HepG2 (cell line): Measurements from ENCODE around the gene SRXN1. TPM values are rescaled to one million over a fixed set of nuclear protein-coding genes. Genes with fewer than 3 reads are reported as not detected.

ENCODE experiments used
- ATAC-seq: fragments of 200-7000 bp; cut with Tn5 transposase; 3 replicates; pipeline ENCODE4 v1.9.1; 2020; ENCODE audit warnings: mild to moderate bottlenecking, moderate library complexity
- BruUV-seq: library from RNA; stranded (reverse); fragments of 400-500 nt; replicated peaks from 2 replicates; lab custom pipeline; 2021; lab: Mats Ljungman, UMichigan
- CTCF ChIA-PET: fragments of 300-600 bp; formaldehyde crosslinking; extraction: SDS; loops from one replicate; lab custom pipeline; 2021; ENCODE audit warnings: low total read pairs, inconsistent platforms, low intra/inter-chr PET ratio; lab: Yijun Ruan, JAX
- POLR2A ChIA-PET: fragments of 350-600 bp; sonication (Branson Sonifier 250); formaldehyde crosslinking; loops from one replicate; lab custom pipeline; 2020; ENCODE audit warnings: antibody characterized with exemption, inconsistent platforms; lab: Yijun Ruan, JAX
- DNase-seq: peaks from one replicate; pipeline ENCODE4 v3.0.0-alpha.2; 2015; ENCODE audit warnings: low spot score
- FAIRE-seq: peaks from 3 replicates; lab custom pipeline; 2011; peaks lifted over from hg19 to GRCh38; lab: Jason Lieb, UNC
- H2AFZ ChIP-seq: one replicate; pipeline ENCODE4 v1.6.1; 2011; ENCODE audit warnings: low read length, inconsistent platforms
- H3K27ac ChIP-seq: fragments of 300-600 bp; 3 replicates; pipeline ENCODE4 v1.8.0; 2011; ENCODE audit warnings: mixed run types, mild to moderate bottlenecking, mixed read lengths, low read length, inconsistent platforms; ENCODE audit not compliant: insufficient read depth; ENCODE audit errors: extremely low read length
- H3K27me3 ChIP-seq, 2 experiments: fragments of 200-600 bp in 1 of 2; 2 replicates in 1 of 2; 3 replicates in 1 of 2; pipeline versions ENCODE4 v1.6.0 to v1.8.0; 2011; ENCODE audit warnings: low read length in 2 of 2, mild to moderate bottlenecking in 2 of 2, moderate library complexity in 2 of 2, inconsistent platforms in 1 of 2; ENCODE audit not compliant: insufficient read depth in 2 of 2, control insufficient read depth in 1 of 2
- H3K36me3 ChIP-seq, 2 experiments: fragments of 200-600 bp in 1 of 2; replicated peaks in 1 of 2; 2 replicates in 1 of 2; 3 replicates in 1 of 2; pipeline versions ENCODE4 v1.5.1 to v1.8.0; 2011; ENCODE audit warnings: low read length in 2 of 2, inconsistent platforms in 1 of 2; ENCODE audit not compliant: insufficient read depth in 2 of 2, control insufficient read depth in 1 of 2
- H3K4me1 ChIP-seq: 2 replicates; pipeline ENCODE4 v1.5.1; 2012; ENCODE audit warnings: low read length, inconsistent platforms; ENCODE audit not compliant: insufficient read depth
- H3K4me2 ChIP-seq: 2 replicates; pipeline ENCODE4 v1.6.0; 2011; ENCODE audit warnings: low read depth, low read length, inconsistent platforms
- H3K4me3 ChIP-seq, 3 experiments: fragments of 200-600 bp in 1 of 3; sonication (generic), shearing (Covaris generic) in 1 of 3; replicated peaks in 1 of 3; 2 replicates each; pipeline ENCODE4 v1.5.1; 2011 to 2016; ENCODE audit warnings: low read length in 3 of 3, inconsistent platforms in 2 of 3, low read depth in 2 of 3, mild to moderate bottlenecking in 2 of 3, control low read depth in 1 of 3, mixed read lengths in 1 of 3; ENCODE audit not compliant: insufficient read depth in 1 of 3
- H3K79me2 ChIP-seq: one replicate; pipeline ENCODE4 v1.6.1; 2011; ENCODE audit warnings: low read length, inconsistent platforms; ENCODE audit not compliant: insufficient read depth
- H3K9ac ChIP-seq: 2 replicates; pipeline ENCODE4 v1.6.0; 2011; ENCODE audit warnings: mild to moderate bottlenecking, low read depth, low read length, inconsistent platforms; ENCODE audit not compliant: insufficient read depth
- H3K9me3 ChIP-seq: 2 replicates; pipeline ENCODE4 v1.5.1; 2012; ENCODE audit warnings: mild to moderate bottlenecking, low read length
- H4K20me1 ChIP-seq: 2 replicates; pipeline ENCODE4 v1.6.0; 2011; ENCODE audit warnings: inconsistent platforms, mild to moderate bottlenecking, low read length, moderate library complexity; ENCODE audit not compliant: insufficient read depth
- FOXM1 ChIP-seq: sonication (generic); formaldehyde crosslinking; IDR thresholded peaks from 2 replicates; pipeline ENCODE4 v1.5.0; 2020; ENCODE audit warnings: missing genetic modification reagents
- GZF1 ChIP-seq: sonication (generic); formaldehyde crosslinking; IDR thresholded peaks from 2 replicates; pipeline ENCODE4 v1.5.1; 2020; ENCODE audit warnings: mild to moderate bottlenecking, missing genetic modification reagents
- HNF4A ChIP-seq: sonication (generic); formaldehyde crosslinking; IDR thresholded peaks from 2 replicates; pipeline ENCODE4 v1.4.0; 2020; ENCODE audit warnings: missing genetic modification reagents
- HNF4G ChIP-seq, 2 experiments: sonication (generic) in 1 of 2; formaldehyde crosslinking in 1 of 2; IDR thresholded peaks; 2 replicates each; pipeline versions ENCODE4 v1.4.0 to v1.6.1; 2011 to 2020; ENCODE audit warnings: borderline replicate concordance in 2 of 2, low read depth in 2 of 2, mild to moderate bottlenecking in 2 of 2, low read length in 1 of 2, missing genetic modification reagents in 1 of 2, moderate library complexity in 1 of 2
- NCOR1 ChIP-seq: fragments of 200-600 bp; sonication (generic); IDR thresholded peaks from 2 replicates; pipeline ENCODE4 v1.7.0; 2017; ENCODE audit warnings: antibody characterized with exemption, low read length, borderline replicate concordance
- NR2C2 ChIP-seq: sonication (generic); formaldehyde crosslinking; IDR thresholded peaks from 2 replicates; pipeline ENCODE4 v1.4.0; 2020; ENCODE audit warnings: missing genetic modification reagents, mild to moderate bottlenecking, moderate library complexity, borderline replicate concordance
- NR2F1 ChIP-seq, 2 experiments: fragments of 450-650 bp in 1 of 2; formaldehyde crosslinking in 1 of 2; IDR thresholded peaks; 2 replicates each; pipeline versions ENCODE4 v1.5.0 to v1.6.1; 2016 to 2020; ENCODE audit warnings: mild to moderate bottlenecking in 1 of 2, missing compliant biosample characterization in 1 of 2, missing genetic modification reagents in 1 of 2, moderate library complexity in 1 of 2
- NR2F6 ChIP-seq, 2 experiments: IDR thresholded peaks; 2 replicates each; pipeline ENCODE4 v1.6.1; 2016; ENCODE audit warnings: antibody characterized with exemption in 1 of 2, mild to moderate bottlenecking in 1 of 2
- ZMYM2 ChIP-seq: sonication (generic); formaldehyde crosslinking; IDR thresholded peaks from 2 replicates; pipeline ENCODE4 v1.8.0; 2022; ENCODE audit warnings: mild to moderate bottlenecking, missing genetic modification reagents
- ZNF333 ChIP-seq: sonication (generic); formaldehyde crosslinking; IDR thresholded peaks from 2 replicates; pipeline ENCODE4 v1.4.0; 2020; ENCODE audit warnings: mild to moderate bottlenecking, missing genetic modification reagents, borderline replicate concordance
- ZNF768 ChIP-seq: sonication (generic); formaldehyde crosslinking; IDR thresholded peaks from 2 replicates; pipeline ENCODE4 v1.4.0; 2020; ENCODE audit warnings: missing genetic modification reagents
- WGBS: methylation state at CpG from one replicate; pipeline ENCODE4 v1.1.6; 2017; ENCODE audit warnings: low lambda C conversion rate; 5-methylcytosine and 5-hydroxymethylcytosine counted together
- in situ Hi-C: cut with HindIII; loops from 2 replicates; pipeline ENCODE4 v1.10.0; 2017; ENCODE audit warnings: low pct_unique_long_range_greater_than_20kb; ENCODE audit not compliant: extremely low pct_ligation_motif_present
- intact Hi-C: fragments of 100-400 bp; cut with micrococcal nuclease; formaldehyde crosslinking; loops from one replicate; pipeline ENCODE4 v1.10.0; 2022; ENCODE audit not compliant: unreplicated experiment
- polyA plus RNA-seq, 8 experiments: library from polyadenylated mRNA; depleted of rRNA in 3 of 8; stranded (reverse) in 7 of 8; unstranded in 1 of 8; fragments of >200 nt; fragmentation: Illumina TruSeq in 4 of 8; extraction: Trizol in 4 of 8; gene quantifications; 2 replicates each; pipeline versions ENCODE4 v1.2.1 to v1.2.3, GENCODE V29; 2011 to 2016; ENCODE audit warnings: low read depth in 4 of 8, missing spikeins in 1 of 8, mixed read lengths in 1 of 8; ENCODE audit not compliant: insufficient read depth in 1 of 8
- total RNA-seq, 5 experiments: library from RNA; depleted of rRNA; stranded (reverse); fragments of >200 nt; fragmentation: Illumina TruSeq; extraction: Trizol; gene quantifications; 2 replicates each; pipeline ENCODE4 v1.2.3, GENCODE V29; 2016; ENCODE audit warnings: low read depth in 1 of 5
- TF ChIP-seq, protein P1 (sequence below): sonication (generic); formaldehyde crosslinking; IDR thresholded peaks from 2 replicates; pipeline ENCODE4 v1.4.0; 2020; ENCODE audit warnings: missing genetic modification reagents, borderline replicate concordance
- TF ChIP-seq, protein P2 (sequence below): sonication (generic); formaldehyde crosslinking; IDR thresholded peaks from 2 replicates; pipeline ENCODE4 v1.5.1; 2020; ENCODE audit warnings: missing genetic modification reagents, mild to moderate bottlenecking, borderline replicate concordance
- TF ChIP-seq, protein P3 (sequence below): sonication (generic); formaldehyde crosslinking; IDR thresholded peaks from 2 replicates; pipeline ENCODE4 v1.5.1; 2020; ENCODE audit warnings: missing genetic modification reagents, mild to moderate bottlenecking, borderline replicate concordance
- TF ChIP-seq, protein P4 (sequence below): sonication (generic); formaldehyde crosslinking; IDR thresholded peaks from 2 replicates; pipeline ENCODE4 v1.4.0; 2020; ENCODE audit warnings: mild to moderate bottlenecking, missing genetic modification reagents

Gene SRXN1
- total and polyA plus RNA-seq, 2 of the 13 experiments (the other 11 are each of a cell fraction or from before 2014, with no cell fraction given) = 29.9 to 87.7 TPM

DNA sequence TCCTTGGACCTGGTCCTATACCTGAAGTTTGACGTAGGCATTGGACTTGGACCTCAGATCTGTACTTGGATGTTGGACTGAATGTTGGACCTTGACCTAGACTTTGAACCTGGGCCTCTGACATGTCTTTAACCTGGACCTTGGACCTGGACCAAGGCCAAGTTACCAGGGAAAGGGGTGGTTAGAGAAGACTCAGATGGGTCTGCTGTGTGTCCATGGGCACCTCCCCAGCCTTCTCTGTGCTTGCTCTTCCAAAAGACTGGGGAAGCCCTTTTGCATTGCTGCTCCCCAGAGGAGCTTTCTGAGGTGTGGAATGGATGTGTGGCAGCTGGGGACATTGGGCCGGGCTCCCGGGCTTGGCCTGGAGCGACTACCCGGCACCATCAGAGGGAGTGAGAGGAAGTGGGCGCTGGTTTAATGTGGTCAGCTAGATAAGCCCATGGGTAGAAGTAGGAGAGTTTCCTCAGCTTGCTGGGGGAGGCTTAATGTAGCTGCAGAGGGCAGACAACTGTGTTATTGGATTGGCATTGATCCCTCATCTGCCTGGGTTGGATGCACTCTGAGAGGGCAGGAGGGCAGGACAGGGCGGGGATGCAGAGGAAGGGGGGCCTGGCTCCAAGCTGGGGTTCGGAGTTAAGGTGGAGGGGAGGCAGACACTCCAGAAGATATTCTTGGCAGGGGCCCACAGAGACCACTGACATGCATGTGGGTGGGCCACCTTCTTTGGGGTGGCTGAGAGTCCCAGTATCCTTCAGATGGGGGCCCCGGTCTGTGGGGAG lies 18.4 kb upstream of the SRXN1 start:
- Histone ChIP-seq H3K9me3 (no peaks in the 10 kb centered on the region), H2AFZ (no peak overlapping the region), H3K4me1 (peaks cover 11% of the 10 kb centered on the region), H4K20me1 (peaks cover 22% of the 10 kb centered on the region; the same call in 1 of the 2 replicates), H3K36me3 (no peaks in the 10 kb centered on the region), H3K79me2 (no peaks in the 10 kb centered on the region), H3K9ac (no peak overlapping the region), H3K4me3 (no peak overlapping the region), H3K27ac (no peak overlapping the region), H3K4me2 (no peak overlapping the region), H3K27me3 (peaks cover 15 to 64% of the 10 kb centered on the region in 2 experiments; a peak in 4 of 5 replicates)
- intact Hi-C loops = no loop called here
- CTCF ChIA-PET = no interaction called here
- 20% methylated on average over 9 of the region's 9 CpGs for WGBS
- POLR2A ChIA-PET = no interaction called here
- DNase-seq (no peak), FAIRE-seq (no peak), ATAC-seq (no peak)
- BruUV-seq = no TSS peak
- in situ Hi-C loops = no loop called here
- TF ChIP-seq, protein P1, sequence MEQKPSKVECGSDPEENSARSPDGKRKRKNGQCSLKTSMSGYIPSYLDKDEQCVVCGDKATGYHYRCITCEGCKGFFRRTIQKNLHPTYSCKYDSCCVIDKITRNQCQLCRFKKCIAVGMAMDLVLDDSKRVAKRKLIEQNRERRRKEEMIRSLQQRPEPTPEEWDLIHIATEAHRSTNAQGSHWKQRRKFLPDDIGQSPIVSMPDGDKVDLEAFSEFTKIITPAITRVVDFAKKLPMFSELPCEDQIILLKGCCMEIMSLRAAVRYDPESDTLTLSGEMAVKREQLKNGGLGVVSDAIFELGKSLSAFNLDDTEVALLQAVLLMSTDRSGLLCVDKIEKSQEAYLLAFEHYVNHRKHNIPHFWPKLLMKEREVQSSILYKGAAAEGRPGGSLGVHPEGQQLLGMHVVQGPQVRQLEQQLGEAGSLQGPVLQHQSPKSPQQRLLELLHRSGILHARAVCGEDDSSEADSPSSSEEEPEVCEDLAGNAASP (CRISPR knock-in tag) = no peak
- TF ChIP-seq HNF4G (IDR thresholded peaks at IDR 0.05; ENCODE audit: borderline replicate concordance, low read depth, low read length) = peak; percentile 76
- TF ChIP-seq HNF4G (CRISPR knock-in tag; IDR thresholded peaks at IDR 0.05; ENCODE audit: borderline replicate concordance, low read depth) = no peak
- TF ChIP-seq NR2F6 (IDR thresholded peaks at IDR 0.05) = peak; percentile 20; the same call in 1 of the 2 replicates
- no peak for TF ChIP-seq NR2F6 (CRISPR knock-in tag; IDR thresholded peaks at IDR 0.05)
- TF ChIP-seq, protein P2, sequence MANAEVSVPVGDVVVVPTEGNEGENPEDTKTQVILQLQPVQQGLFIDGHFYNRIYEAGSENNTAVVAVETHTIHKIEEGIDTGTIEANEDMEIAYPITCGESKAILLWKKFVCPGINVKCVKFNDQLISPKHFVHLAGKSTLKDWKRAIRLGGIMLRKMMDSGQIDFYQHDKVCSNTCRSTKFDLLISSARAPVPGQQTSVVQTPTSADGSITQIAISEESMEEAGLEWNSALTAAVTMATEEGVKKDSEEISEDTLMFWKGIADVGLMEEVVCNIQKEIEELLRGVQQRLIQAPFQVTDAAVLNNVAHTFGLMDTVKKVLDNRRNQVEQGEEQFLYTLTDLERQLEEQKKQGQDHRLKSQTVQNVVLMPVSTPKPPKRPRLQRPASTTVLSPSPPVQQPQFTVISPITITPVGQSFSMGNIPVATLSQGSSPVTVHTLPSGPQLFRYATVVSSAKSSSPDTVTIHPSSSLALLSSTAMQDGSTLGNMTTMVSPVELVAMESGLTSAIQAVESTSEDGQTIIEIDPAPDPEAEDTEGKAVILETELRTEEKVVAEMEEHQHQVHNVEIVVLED (CRISPR knock-in tag) = no peak
- TF ChIP-seq, protein P3, sequence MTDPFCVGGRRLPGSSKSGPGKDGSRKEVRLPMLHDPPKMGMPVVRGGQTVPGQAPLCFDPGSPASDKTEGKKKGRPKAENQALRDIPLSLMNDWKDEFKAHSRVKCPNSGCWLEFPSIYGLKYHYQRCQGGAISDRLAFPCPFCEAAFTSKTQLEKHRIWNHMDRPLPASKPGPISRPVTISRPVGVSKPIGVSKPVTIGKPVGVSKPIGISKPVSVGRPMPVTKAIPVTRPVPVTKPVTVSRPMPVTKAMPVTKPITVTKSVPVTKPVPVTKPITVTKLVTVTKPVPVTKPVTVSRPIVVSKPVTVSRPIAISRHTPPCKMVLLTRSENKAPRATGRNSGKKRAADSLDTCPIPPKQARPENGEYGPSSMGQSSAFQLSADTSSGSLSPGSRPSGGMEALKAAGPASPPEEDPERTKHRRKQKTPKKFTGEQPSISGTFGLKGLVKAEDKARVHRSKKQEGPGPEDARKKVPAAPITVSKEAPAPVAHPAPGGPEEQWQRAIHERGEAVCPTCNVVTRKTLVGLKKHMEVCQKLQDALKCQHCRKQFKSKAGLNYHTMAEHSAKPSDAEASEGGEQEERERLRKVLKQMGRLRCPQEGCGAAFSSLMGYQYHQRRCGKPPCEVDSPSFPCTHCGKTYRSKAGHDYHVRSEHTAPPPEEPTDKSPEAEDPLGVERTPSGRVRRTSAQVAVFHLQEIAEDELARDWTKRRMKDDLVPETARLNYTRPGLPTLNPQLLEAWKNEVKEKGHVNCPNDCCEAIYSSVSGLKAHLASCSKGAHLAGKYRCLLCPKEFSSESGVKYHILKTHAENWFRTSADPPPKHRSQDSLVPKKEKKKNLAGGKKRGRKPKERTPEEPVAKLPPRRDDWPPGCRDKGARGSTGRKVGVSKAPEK (CRISPR knock-in tag) = no peak
- TF ChIP-seq, protein P4, sequence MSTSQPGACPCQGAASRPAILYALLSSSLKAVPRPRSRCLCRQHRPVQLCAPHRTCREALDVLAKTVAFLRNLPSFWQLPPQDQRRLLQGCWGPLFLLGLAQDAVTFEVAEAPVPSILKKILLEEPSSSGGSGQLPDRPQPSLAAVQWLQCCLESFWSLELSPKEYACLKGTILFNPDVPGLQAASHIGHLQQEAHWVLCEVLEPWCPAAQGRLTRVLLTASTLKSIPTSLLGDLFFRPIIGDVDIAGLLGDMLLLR (CRISPR knock-in tag) = 0 out of 2 replicates have a peak, but pooled peaks have one; percentile 13
- peak in 1 of 2 experiments; percentile 28; a peak in 1 of 4 replicates for TF ChIP-seq NR2F1 (CRISPR knock-in tag; IDR thresholded peaks at IDR 0.05)
- TF ChIP-seq ZNF768 = peak; percentile 91
- TF ChIP-seq NCOR1 = peak; percentile 96
- TF ChIP-seq ZNF333 (CRISPR knock-in tag) = no peak
- TF ChIP-seq ZMYM2 = 0 out of 2 replicates have a peak, but pooled peaks have one; percentile 41
- peak; percentile 57 for TF ChIP-seq NR2C2 (CRISPR knock-in tag)
- 0 out of 2 replicates have a peak, but pooled peaks have one; percentile 32 for TF ChIP-seq FOXM1
- TF ChIP-seq GZF1 (CRISPR knock-in tag) = no peak
- TF ChIP-seq HNF4A (CRISPR knock-in tag) = peak; percentile 76
